ENCODE results near the gene YTHDC1.

YTHDC1 gene

GRCh38 chr4:68344049-68344448 lies 5.8 kb downstream of the YTHDC1 start:
- Histone ChIP-seq H3K36me3 (ENCODE audit: insufficient read depth, low read length) (peaks cover 7% of the 10 kb centered on the region; the same call in 1 of the 2 replicates), H3K4me1 (ENCODE audit: insufficient read depth, low read length) (peaks cover 45% of the 10 kb centered on the region), H3K9ac (ENCODE audit: low read depth, low read length) (no peak overlapping the region; the same call in 1 of the 2 replicates), H3K9me3 (ENCODE audit: control insufficient read depth, insufficient read depth, low read length) (no peaks in the 10 kb centered on the region)

- peaks cover 45% of the 10 kb centered on the region for H3K4me1 ChIP-seq (ENCODE audit: insufficient read depth, low read length)
- no peaks in the 10 kb centered on the region for H3K9me3 ChIP-seq (ENCODE audit: control insufficient read depth, insufficient read depth, low read length)
- peak overlapping the region; percentile 16; the same call in 1 of the 2 replicates for H3K9ac ChIP-seq (ENCODE audit: low read depth, low read length)
- H3K36me3 ChIP-seq (ENCODE audit: insufficient read depth, low read length) = peaks cover 12% of the 10 kb centered on the region
These were observed 7.8 kb downstream of the YTHDC1 start for GRCh38 chr4:68342134-68342533.

GRCh38 chr4:68338625-68339024 lies 11.3 kb downstream of the YTHDC1 start:
- peaks cover 19% of the 10 kb centered on the region for H3K4me1 ChIP-seq (ENCODE audit: insufficient read depth, low read length)
- peaks cover 16% of the 10 kb centered on the region for H3K36me3 ChIP-seq (ENCODE audit: insufficient read depth, low read length)
- no peak overlapping the region for H3K9ac ChIP-seq (ENCODE audit: low read depth, low read length)
- no peaks in the 10 kb centered on the region for H3K9me3 ChIP-seq (ENCODE audit: control insufficient read depth, insufficient read depth, low read length)

- Histone ChIP-seq H3K4me1 (ENCODE audit: insufficient read depth, low read length) (peaks cover 19% of the 10 kb centered on the region), H3K9ac (ENCODE audit: low read depth, low read length) (no peak overlapping the region), H3K9me3 (ENCODE audit: control insufficient read depth, insufficient read depth, low read length) (no peaks in the 10 kb centered on the region), H3K36me3 (ENCODE audit: insufficient read depth, low read length) (peaks cover 27% of the 10 kb centered on the region)
These were observed 12.4 kb downstream of the YTHDC1 start for GRCh38 chr4:68337522-68337921.

- Histone ChIP-seq H3K9ac (ENCODE audit: low read depth, low read length) (no peak overlapping the region), H3K9me3 (ENCODE audit: control insufficient read depth, insufficient read depth, low read length) (no peaks in the 10 kb centered on the region), H3K4me1 (ENCODE audit: insufficient read depth, low read length) (peaks cover 17% of the 10 kb centered on the region), H3K36me3 (ENCODE audit: insufficient read depth, low read length) (peaks cover 33% of the 10 kb centered on the region)
These were observed 12.9 kb downstream of the YTHDC1 start for GRCh38 chr4:68337004-68337403.

GRCh38 chr4:68336530-68336929 lies 13.4 kb downstream of the YTHDC1 start:
- Histone ChIP-seq H3K9ac (ENCODE audit: low read depth, low read length) (no peak overlapping the region), H3K9me3 (ENCODE audit: control insufficient read depth, insufficient read depth, low read length) (no peaks in the 10 kb centered on the region), H3K36me3 (ENCODE audit: insufficient read depth, low read length) (peaks cover 34% of the 10 kb centered on the region), H3K4me1 (ENCODE audit: insufficient read depth, low read length) (peaks cover 12% of the 10 kb centered on the region)

GRCh38 chr4:68326141-68326540 lies 23.7 kb downstream of the YTHDC1 start:
- H3K9ac ChIP-seq (ENCODE audit: low read depth, low read length) = no peak overlapping the region
- H3K9me3 ChIP-seq (ENCODE audit: control insufficient read depth, insufficient read depth, low read length) = no peaks in the 10 kb centered on the region
- H3K4me1 ChIP-seq (ENCODE audit: insufficient read depth, low read length) = no peaks in the 10 kb centered on the region
- peaks cover 34% of the 10 kb centered on the region for H3K36me3 ChIP-seq (ENCODE audit: insufficient read depth, low read length)

GRCh38 chr4:68324519-68325262 lies 25.2 kb downstream of the YTHDC1 start:
- H3K36me3 ChIP-seq (ENCODE audit: insufficient read depth, low read length) = peaks cover 30% of the 10 kb centered on the region
- H3K4me1 ChIP-seq (ENCODE audit: insufficient read depth, low read length) = no peaks in the 10 kb centered on the region
- no peak overlapping the region for H3K9ac ChIP-seq (ENCODE audit: low read depth, low read length)
- H3K9me3 ChIP-seq (ENCODE audit: control insufficient read depth, insufficient read depth, low read length) = no peaks in the 10 kb centered on the region

- Histone ChIP-seq H3K4me1 (ENCODE audit: insufficient read depth, low read length) (peaks cover 16% of the 10 kb centered on the region), H3K36me3 (ENCODE audit: insufficient read depth, low read length) (peaks cover 40% of the 10 kb centered on the region), H3K9ac (ENCODE audit: low read depth, low read length) (no peak overlapping the region), H3K9me3 (ENCODE audit: control insufficient read depth, insufficient read depth, low read length) (no peaks in the 10 kb centered on the region)
These were observed 30.9 kb downstream of the YTHDC1 start for GRCh38 chr4:68319040-68319439.

- H3K9ac ChIP-seq (ENCODE audit: low read depth, low read length) = no peak overlapping the region
- H3K4me1 ChIP-seq (ENCODE audit: insufficient read depth, low read length) = peaks cover 16% of the 10 kb centered on the region
- H3K9me3 ChIP-seq (ENCODE audit: control insufficient read depth, insufficient read depth, low read length) = no peaks in the 10 kb centered on the region
- H3K36me3 ChIP-seq (ENCODE audit: insufficient read depth, low read length) = peaks cover 23% of the 10 kb centered on the region
These were observed 33.5 kb downstream of the YTHDC1 start for GRCh38 chr4:68316193-68316969.

GRCh38 chr4:68310651-68311247 lies 39.1 kb downstream of the YTHDC1 start:
- Histone ChIP-seq H3K36me3 (ENCODE audit: insufficient read depth, low read length) (peaks cover 3% of the 10 kb centered on the region; the same call in 1 of the 2 replicates), H3K9ac (ENCODE audit: low read depth, low read length) (no peak overlapping the region), H3K9me3 (ENCODE audit: control insufficient read depth, insufficient read depth, low read length) (no peaks in the 10 kb centered on the region), H3K4me1 (ENCODE audit: insufficient read depth, low read length) (peaks cover under 1% of the 10 kb centered on the region; the same call in 1 of the 2 replicates)

GRCh38 chr4:68304731-68305130 lies 45.2 kb downstream of the YTHDC1 start:
- Histone ChIP-seq H3K36me3 (ENCODE audit: insufficient read depth, low read length) (no peaks in the 10 kb centered on the region), H3K4me1 (ENCODE audit: insufficient read depth, low read length) (no peaks in the 10 kb centered on the region), H3K9me3 (ENCODE audit: control insufficient read depth, insufficient read depth, low read length) (no peaks in the 10 kb centered on the region)

GRCh38 chr4:68299492-68300457 lies 50.1 kb downstream of the YTHDC1 start:
- Histone ChIP-seq H3K36me3 (ENCODE audit: insufficient read depth, low read length) (no peaks in the 10 kb centered on the region), H3K9me3 (ENCODE audit: control insufficient read depth, insufficient read depth, low read length) (no peaks in the 10 kb centered on the region), H3K4me1 (ENCODE audit: insufficient read depth, low read length) (no peaks in the 10 kb centered on the region), H3K9ac (ENCODE audit: low read depth, low read length) (no peak overlapping the region)

More at GRCh38 chr4:68304731-68305130, 45.2 kb downstream of the YTHDC1 start:
- H3K9ac ChIP-seq (ENCODE audit: low read depth, low read length) = no peak overlapping the region

GRCh38 chr4:68297137-68297536 lies 52.8 kb downstream of the YTHDC1 start:
- Histone ChIP-seq H3K36me3 (ENCODE audit: insufficient read depth, low read length) (no peaks in the 10 kb centered on the region), H3K4me1 (ENCODE audit: insufficient read depth, low read length) (no peaks in the 10 kb centered on the region), H3K9me3 (ENCODE audit: control insufficient read depth, insufficient read depth, low read length) (no peaks in the 10 kb centered on the region; the same call in 1 of the 2 replicates), H3K9ac (ENCODE audit: low read depth, low read length) (no peak overlapping the region)

Measured in ES-I3 (cell line).